H1 (cell line): ENCODE data around the gene NKD2. TPM values are rescaled to one million over a fixed set of nuclear protein-coding genes. Genes with fewer than 3 reads are reported as not detected.
A peak's percentile ranks its signal among the peaks of the same experiment; 100 is the strongest.

Experiments used
- CTCF ChIA-PET: fragments of 300-600 bp; sonication (Branson Sonifier 250); formaldehyde crosslinking; loops from one replicate; lab custom pipeline; 2021; ENCODE audit not compliant: partially characterized antibody; lab: Charles Lee
- POLR2A ChIA-PET: fragments of 300-600 bp; sonication (Branson Sonifier 250); formaldehyde crosslinking; loops from one replicate; lab custom pipeline; 2021; ENCODE audit warnings: inconsistent platforms; ENCODE audit not compliant: partially characterized antibody; lab: Charles Lee
- DNase-seq, 2 experiments: peaks; one replicate each; pipeline versions ENCODE4 v3.0.0 to v3.0.0-alpha.2; 2010 to 2022; ENCODE audit warnings: low spot score in 2 of 2, low read depth in 1 of 2, mixed read lengths in 1 of 2
- FAIRE-seq: peaks from 2 replicates; lab custom pipeline; 2011; peaks lifted over from hg19 to GRCh38; lab: Jason Lieb, UNC
- H2AFZ ChIP-seq: 2 replicates; pipeline ENCODE4 v1.8.1; 2012; ENCODE audit warnings: low read length, inconsistent platforms
- H2AK5ac ChIP-seq: 2 replicates; pipeline ENCODE4 v1.6.1; 2013; ENCODE audit warnings: low read depth, low read length
- H2BK120ac ChIP-seq: replicated peaks from 2 replicates; pipeline ENCODE3; 2013; ENCODE audit warnings: low read depth, low read length, inconsistent platforms
- H2BK12ac ChIP-seq: 2 replicates; pipeline ENCODE4 v1.6.1; 2013; ENCODE audit warnings: low read depth, low read length
- H2BK15ac ChIP-seq: 2 replicates; pipeline ENCODE4 v1.6.1; 2013; ENCODE audit warnings: low read length
- H2BK20ac ChIP-seq: 2 replicates; pipeline ENCODE4 v1.6.1; 2013; ENCODE audit warnings: low read length
- H2BK5ac ChIP-seq: 2 replicates; pipeline ENCODE4 v1.6.1; 2013; ENCODE audit warnings: low read depth, low read length
- H3K14ac ChIP-seq: 2 replicates; pipeline ENCODE4 v1.6.1; 2013; ENCODE audit warnings: inconsistent platforms; ENCODE audit not compliant: insufficient read length
- H3K18ac ChIP-seq: 2 replicates; pipeline ENCODE4 v1.6.1; 2013; ENCODE audit warnings: low read length; ENCODE audit errors: extremely low read depth
- H3K23ac ChIP-seq: 2 replicates; pipeline ENCODE4 v1.6.1; 2013; ENCODE audit warnings: inconsistent platforms; ENCODE audit not compliant: insufficient read length
- H3K23me2 ChIP-seq: 2 replicates; pipeline ENCODE4 v1.6.1; 2013; ENCODE audit warnings: low read depth, low read length
- H3K27ac ChIP-seq: 2 replicates; pipeline ENCODE4 v1.6.1; 2011; ENCODE audit warnings: low read depth, low read length, inconsistent platforms
- H3K27me3 ChIP-seq, 4 experiments: replicated peaks in 1 of 4; 1 replicate in 1 of 4; 2 replicates in 3 of 4; pipeline versions ENCODE4 v1.6.1 to v1.8.1; 2011 to 2013; ENCODE audit warnings: low read length in 3 of 4, mild to moderate bottlenecking in 3 of 4, inconsistent platforms in 2 of 4, mixed read lengths in 2 of 4, moderate library complexity in 1 of 4; ENCODE audit not compliant: control insufficient read depth in 3 of 4, insufficient read depth in 3 of 4; ENCODE audit errors: extremely low read depth in 1 of 4
- H3K36me3 ChIP-seq, 4 experiments: 2 replicates each; pipeline versions ENCODE4 v1.6.1 to v1.8.1; 2011 to 2013; ENCODE audit warnings: mild to moderate bottlenecking in 4 of 4, low read length in 3 of 4, moderate library complexity in 2 of 4, control low read depth in 1 of 4, inconsistent platforms in 1 of 4; ENCODE audit not compliant: insufficient read depth in 4 of 4, control insufficient read depth in 2 of 4
- H3K4ac ChIP-seq: replicated peaks from 2 replicates; pipeline ENCODE3; 2013; ENCODE audit warnings: low read length, low read depth, mixed read lengths, inconsistent platforms; ENCODE audit not compliant: insufficient read length
- H3K4me1 ChIP-seq, 4 experiments: replicated peaks in 1 of 4; 1 replicate in 1 of 4; 2 replicates in 3 of 4; pipeline versions ENCODE4 v1.6.1 to v1.8.1; 2011 to 2013; ENCODE audit warnings: low read length in 3 of 4, inconsistent platforms in 2 of 4, mixed read lengths in 1 of 4; ENCODE audit not compliant: insufficient read depth in 4 of 4, control insufficient read depth in 3 of 4
- H3K4me2 ChIP-seq, 2 experiments: 2 replicates each; pipeline versions ENCODE4 v1.6.1 to v1.8.1; 2011 to 2013; ENCODE audit warnings: low read depth in 2 of 2, low read length in 2 of 2, control low read depth in 1 of 2, inconsistent platforms in 1 of 2, mild to moderate bottlenecking in 1 of 2; ENCODE audit not compliant: insufficient read depth in 1 of 2
- H3K4me3 ChIP-seq, 4 experiments: fragments of 200-600, 300-600 bp in 1 of 4; sonication (generic), shearing (Covaris generic), sonication (Bioruptor Twin) in 1 of 4; 2 replicates each; pipeline versions ENCODE4 v1.5.1 to v1.8.1; 2011 to 2016; ENCODE audit warnings: low read length in 4 of 4, low read depth in 3 of 4, control low read depth in 2 of 4, inconsistent platforms in 2 of 4, mild to moderate bottlenecking in 2 of 4, mixed read lengths in 1 of 4, moderate library complexity in 1 of 4; ENCODE audit not compliant: insufficient read depth in 2 of 4; ENCODE audit errors: extremely low read depth in 1 of 4
- H3K56ac ChIP-seq: replicated peaks from 2 replicates; pipeline ENCODE3; 2013; ENCODE audit warnings: low read depth, mild to moderate bottlenecking, mixed read lengths, low read length, inconsistent platforms; ENCODE audit not compliant: insufficient read length
- H3K79me1 ChIP-seq: 2 replicates; pipeline ENCODE4 v1.6.1; 2013; ENCODE audit warnings: low read depth, low read length, control low read depth
- H3K79me2 ChIP-seq, 2 experiments: 2 replicates each; pipeline versions ENCODE4 v1.6.1 to v1.8.1; 2012 to 2013; ENCODE audit warnings: low read length in 2 of 2, mild to moderate bottlenecking in 2 of 2, inconsistent platforms in 1 of 2; ENCODE audit not compliant: insufficient read depth in 2 of 2, control insufficient read depth in 1 of 2
- H3K9ac ChIP-seq, 4 experiments: replicated peaks in 1 of 4; 1 replicate in 1 of 4; 2 replicates in 3 of 4; pipeline versions ENCODE4 v1.6.1 to v1.8.1; 2011 to 2013; ENCODE audit warnings: low read depth in 3 of 4, low read length in 3 of 4, control low read depth in 2 of 4, mild to moderate bottlenecking in 2 of 4, moderate library complexity in 2 of 4, inconsistent platforms in 1 of 4; ENCODE audit errors: extremely low read depth in 1 of 4
- H3K9me3 ChIP-seq, 2 experiments: 2 replicates each; pipeline versions ENCODE4 v1.6.1 to v1.8.1; 2012 to 2013; ENCODE audit warnings: mild to moderate bottlenecking in 2 of 2, moderate library complexity in 2 of 2, control low read depth in 1 of 2, inconsistent platforms in 1 of 2, low read depth in 1 of 2, low read length in 1 of 2, mixed read lengths in 1 of 2; ENCODE audit not compliant: insufficient read depth in 2 of 2
- H4K20me1 ChIP-seq, 2 experiments: replicated peaks in 1 of 2; 2 replicates each; pipeline versions ENCODE3 to v1.8.1; 2011 to 2013; ENCODE audit warnings: inconsistent platforms in 2 of 2, low read length in 2 of 2, mild to moderate bottlenecking in 1 of 2; ENCODE audit not compliant: insufficient read depth in 2 of 2, control insufficient read depth in 1 of 2
- H4K5ac ChIP-seq: 2 replicates; pipeline ENCODE4 v1.6.1; 2013; ENCODE audit warnings: low read length, low read depth, mixed read lengths, inconsistent platforms; ENCODE audit not compliant: insufficient read length
- H4K8ac ChIP-seq: 2 replicates; pipeline ENCODE4 v1.8.0; 2013; ENCODE audit warnings: mild to moderate bottlenecking, moderate library complexity, low read length, inconsistent platforms; ENCODE audit not compliant: insufficient read depth; ENCODE audit errors: extremely low read depth
- H4K91ac ChIP-seq: replicated peaks from 2 replicates; pipeline ENCODE3; 2013; ENCODE audit warnings: low read length, mixed read lengths, inconsistent platforms; ENCODE audit not compliant: insufficient read length
- CBX8 ChIP-seq: fragments of 300-800, 300-1000 bp; sonication (generic); IDR thresholded peaks from 2 replicates; pipeline ENCODE4 v1.7.1; 2016; ENCODE audit warnings: low read depth, low read length, borderline replicate concordance
- CHD1 ChIP-seq: IDR thresholded peaks from 2 replicates; pipeline ENCODE4 v1.6.1; 2012; ENCODE audit warnings: low read depth, low read length, improper control_type of control experiment
- CHD2 ChIP-seq: IDR thresholded peaks from 2 replicates; pipeline ENCODE4 v1.6.1; 2012; ENCODE audit warnings: low read length, improper control_type of control experiment
- CTBP2 ChIP-seq: IDR thresholded peaks from 2 replicates; pipeline ENCODE4 v1.7.0; 2011; ENCODE audit warnings: borderline replicate concordance, mild to moderate bottlenecking, moderate library complexity, mixed read lengths, low read length; ENCODE audit not compliant: insufficient read depth, insufficient read length
- GTF2F1 ChIP-seq: IDR thresholded peaks from 2 replicates; pipeline ENCODE4 v1.6.1; 2012; ENCODE audit warnings: low read depth, low read length, improper control_type of control experiment, borderline replicate concordance
- RXRA ChIP-seq: IDR thresholded peaks from 2 replicates; pipeline ENCODE4 v1.6.1; 2011; ENCODE audit warnings: low read depth, mild to moderate bottlenecking, low read length, moderate library complexity; ENCODE audit not compliant: insufficient read depth
- SP2 ChIP-seq: IDR thresholded peaks from 2 replicates; pipeline ENCODE4 v1.6.1; 2012; ENCODE audit warnings: mild to moderate bottlenecking, low read length, inconsistent platforms
- SP4 ChIP-seq: IDR thresholded peaks from 2 replicates; pipeline ENCODE4 v1.6.1; 2012; ENCODE audit warnings: low read length, inconsistent platforms
- SRF ChIP-seq: IDR thresholded peaks from 2 replicates; pipeline ENCODE4 v1.6.1; 2011; ENCODE audit warnings: mild to moderate bottlenecking, low read depth, low read length, moderate library complexity
- WGBS, 2 experiments: shearing (Covaris generic) in 1 of 2; methylation state at CpG; one replicate each; pipeline versions ENCODE4 v1.1.6 to v1.1.7; 2013 to 2015; ENCODE audit warnings: low lambda C conversion rate in 2 of 2, mixed read lengths in 2 of 2, inconsistent platforms in 1 of 2, low coverage in 1 of 2, missing lambda C conversion rate in 1 of 2; ENCODE audit not compliant: insufficient replicate concordance in 2 of 2, insufficient coverage in 1 of 2, insufficient read length in 1 of 2; ENCODE audit errors: extremely low coverage in 1 of 2, missing lambda C conversion rate in 1 of 2; 5-methylcytosine and 5-hydroxymethylcytosine counted together
- polyA plus RNA-seq, 7 experiments: library from polyadenylated mRNA; depleted of rRNA in 3 of 7; stranded (reverse) in 5 of 7; unstranded in 2 of 7; fragments of >200 nt in 5 of 7; fragments of 200-250 nt in 2 of 7; gene quantifications; 1 replicate in 5 of 7; 2 replicates in 1 of 7; 4 replicates in 1 of 7; pipeline versions ENCODE4 v1.2.1 to v1.2.3, GENCODE V29; 2011 to 2013; ENCODE audit warnings: missing spikeins in 2 of 7, mixed read lengths in 2 of 7
- total RNA-seq: library from RNA; stranded (reverse); fragmentation: NEBNext Ultra II Directional; extraction: Animal tissue kit (Norgen Biotek cat#: 25700); gene quantifications from 2 replicates; pipeline ENCODE4 v1.2.1, GENCODE V29; 2021
- TF ChIP-seq, protein P1 (sequence below), 3 experiments: IDR thresholded peaks; 1 replicate in 2 of 3; 2 replicates in 1 of 3; pipeline versions ENCODE4 v1.5.1 to v1.6.1; 2011; ENCODE audit warnings: low read length in 3 of 3, mild to moderate bottlenecking in 3 of 3, inconsistent platforms in 2 of 3, low read depth in 1 of 3, moderate library complexity in 1 of 3; ENCODE audit not compliant: insufficient read depth in 1 of 3; ENCODE audit errors: control extremely low read depth in 1 of 3

The NKD2 gene
- total and polyA plus RNA-seq, 2 of the 8 experiments (the other 6 are each of a cell fraction or from before 2014, with no cell fraction given) = 5.5 to 7.9 TPM

- WGBS, 2 experiments = 92% methylated on average over 30 of the region's 31 CpGs; no CpG with 5 or more reads in 1 of the 2 experiments
- CTCF ChIA-PET = interaction anchor here (1.3 kb wide), 1 partner anchor 15 kb away, joined by 4 read pairs; no protein-coding TSS in a partner anchor
- FAIRE-seq (no peak), DNase-seq (no peak)
- H2BK15ac ChIP-seq = no peak overlapping the region
- H3K27ac ChIP-seq = no peak overlapping the region
- POLR2A ChIA-PET = no interaction called here
- no peaks in the 10 kb centered on the region for H3K27me3 ChIP-seq
- no peak overlapping the region for H3K18ac ChIP-seq
- H2BK20ac ChIP-seq = no peak overlapping the region
- no peak overlapping the region for H2AFZ ChIP-seq
- H4K8ac ChIP-seq = peak overlapping the region; percentile 22; the same call in 1 of the 2 replicates
- H3K23me2 ChIP-seq = no peaks in the 10 kb centered on the region
- no peaks in the 10 kb centered on the region for H3K36me3 ChIP-seq
- H3K23ac ChIP-seq = no peak overlapping the region
- H2BK12ac ChIP-seq = no peak overlapping the region
- H2BK5ac ChIP-seq = no peak overlapping the region
- H3K56ac ChIP-seq = no peak overlapping the region
- H4K91ac ChIP-seq = no peak overlapping the region
- H4K5ac ChIP-seq = no peak overlapping the region
- no peaks in the 10 kb centered on the region for H3K4me1 ChIP-seq
- H3K4me2 ChIP-seq = no peak overlapping the region
- H2AK5ac ChIP-seq = no peak overlapping the region
- no peaks in the 10 kb centered on the region for H3K79me2 ChIP-seq
- no peaks in the 10 kb centered on the region for H3K79me1 ChIP-seq
- no peaks in the 10 kb centered on the region for H4K20me1 ChIP-seq
- H2BK120ac ChIP-seq = no peak overlapping the region
- H3K14ac ChIP-seq = no peak overlapping the region
- H3K9me3 ChIP-seq = no peaks in the 10 kb centered on the region
- H3K4ac ChIP-seq = no peak overlapping the region
- no peak overlapping the region for H3K4me3 ChIP-seq
- no peak overlapping the region for H3K9ac ChIP-seq
- TF ChIP-seq, protein P1, sequence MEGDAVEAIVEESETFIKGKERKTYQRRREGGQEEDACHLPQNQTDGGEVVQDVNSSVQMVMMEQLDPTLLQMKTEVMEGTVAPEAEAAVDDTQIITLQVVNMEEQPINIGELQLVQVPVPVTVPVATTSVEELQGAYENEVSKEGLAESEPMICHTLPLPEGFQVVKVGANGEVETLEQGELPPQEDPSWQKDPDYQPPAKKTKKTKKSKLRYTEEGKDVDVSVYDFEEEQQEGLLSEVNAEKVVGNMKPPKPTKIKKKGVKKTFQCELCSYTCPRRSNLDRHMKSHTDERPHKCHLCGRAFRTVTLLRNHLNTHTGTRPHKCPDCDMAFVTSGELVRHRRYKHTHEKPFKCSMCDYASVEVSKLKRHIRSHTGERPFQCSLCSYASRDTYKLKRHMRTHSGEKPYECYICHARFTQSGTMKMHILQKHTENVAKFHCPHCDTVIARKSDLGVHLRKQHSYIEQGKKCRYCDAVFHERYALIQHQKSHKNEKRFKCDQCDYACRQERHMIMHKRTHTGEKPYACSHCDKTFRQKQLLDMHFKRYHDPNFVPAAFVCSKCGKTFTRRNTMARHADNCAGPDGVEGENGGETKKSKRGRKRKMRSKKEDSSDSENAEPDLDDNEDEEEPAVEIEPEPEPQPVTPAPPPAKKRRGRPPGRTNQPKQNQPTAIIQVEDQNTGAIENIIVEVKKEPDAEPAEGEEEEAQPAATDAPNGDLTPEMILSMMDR (IDR thresholded peaks at IDR 0.05; ENCODE audit: control extremely low read depth in 1 of 3, insufficient read depth in 1 of 3, low read depth in 1 of 3, low read length in 3 of 3) = no peak
- TF ChIP-seq RXRA = no peak
- no peak for TF ChIP-seq CHD1
- no peak for TF ChIP-seq CHD2
- no peak for TF ChIP-seq SP2
- TF ChIP-seq SP4 = no peak
- TF ChIP-seq GTF2F1 = no peak
- TF ChIP-seq CTBP2 = no peak
- TF ChIP-seq SRF = no peak
- no peak for TF ChIP-seq CBX8
Measured at GRCh38 chr5:963673-964531, 44.7 kb upstream of the NKD2 start.
